HepG2 (cell line): ENCODE results near the gene ACTL6A. TPM values are rescaled to one million over a fixed set of nuclear protein-coding genes. Genes with fewer than 3 reads are reported as not detected.

ENCODE experiments used
- ATAC-seq: fragments of 200-7000 bp; cut with Tn5 transposase; 3 replicates; pipeline ENCODE4 v1.9.1; 2020; ENCODE audit warnings: mild to moderate bottlenecking, moderate library complexity
- BruUV-seq: library from RNA; stranded (reverse); fragments of 400-500 nt; replicated peaks from 2 replicates; lab custom pipeline; 2021; lab: Mats Ljungman, UMichigan
- CTCF ChIA-PET: fragments of 300-600 bp; formaldehyde crosslinking; extraction: SDS; loops from one replicate; lab custom pipeline; 2021; ENCODE audit warnings: low total read pairs, inconsistent platforms, low intra/inter-chr PET ratio; lab: Yijun Ruan, JAX
- POLR2A ChIA-PET: fragments of 350-600 bp; sonication (Branson Sonifier 250); formaldehyde crosslinking; loops from one replicate; lab custom pipeline; 2020; ENCODE audit warnings: antibody characterized with exemption, inconsistent platforms; lab: Yijun Ruan, JAX
- DNase-seq: peaks from one replicate; pipeline ENCODE4 v3.0.0-alpha.2; 2015; ENCODE audit warnings: low spot score
- FAIRE-seq: peaks from 3 replicates; lab custom pipeline; 2011; peaks lifted over from hg19 to GRCh38; lab: Jason Lieb, UNC
- H2AFZ ChIP-seq: one replicate; pipeline ENCODE4 v1.6.1; 2011; ENCODE audit warnings: low read length, inconsistent platforms
- H3K27ac ChIP-seq: fragments of 300-600 bp; 3 replicates; pipeline ENCODE4 v1.8.0; 2011; ENCODE audit warnings: mixed run types, mild to moderate bottlenecking, mixed read lengths, low read length, inconsistent platforms; ENCODE audit not compliant: insufficient read depth; ENCODE audit errors: extremely low read length
- H3K27me3 ChIP-seq, 2 experiments: fragments of 200-600 bp in 1 of 2; 2 replicates in 1 of 2; 3 replicates in 1 of 2; pipeline versions ENCODE4 v1.6.0 to v1.8.0; 2011; ENCODE audit warnings: low read length in 2 of 2, mild to moderate bottlenecking in 2 of 2, moderate library complexity in 2 of 2, inconsistent platforms in 1 of 2; ENCODE audit not compliant: insufficient read depth in 2 of 2, control insufficient read depth in 1 of 2
- H3K36me3 ChIP-seq, 2 experiments: fragments of 200-600 bp in 1 of 2; replicated peaks in 1 of 2; 2 replicates in 1 of 2; 3 replicates in 1 of 2; pipeline versions ENCODE4 v1.5.1 to v1.8.0; 2011; ENCODE audit warnings: low read length in 2 of 2, inconsistent platforms in 1 of 2; ENCODE audit not compliant: insufficient read depth in 2 of 2, control insufficient read depth in 1 of 2
- H3K4me1 ChIP-seq: 2 replicates; pipeline ENCODE4 v1.5.1; 2012; ENCODE audit warnings: low read length, inconsistent platforms; ENCODE audit not compliant: insufficient read depth
- H3K4me2 ChIP-seq: 2 replicates; pipeline ENCODE4 v1.6.0; 2011; ENCODE audit warnings: low read depth, low read length, inconsistent platforms
- H3K4me3 ChIP-seq, 3 experiments: fragments of 200-600 bp in 1 of 3; sonication (generic), shearing (Covaris generic) in 1 of 3; replicated peaks in 1 of 3; 2 replicates each; pipeline ENCODE4 v1.5.1; 2011 to 2016; ENCODE audit warnings: low read length in 3 of 3, inconsistent platforms in 2 of 3, low read depth in 2 of 3, mild to moderate bottlenecking in 2 of 3, control low read depth in 1 of 3, mixed read lengths in 1 of 3; ENCODE audit not compliant: insufficient read depth in 1 of 3
- H3K79me2 ChIP-seq: one replicate; pipeline ENCODE4 v1.6.1; 2011; ENCODE audit warnings: low read length, inconsistent platforms; ENCODE audit not compliant: insufficient read depth
- H3K9ac ChIP-seq: 2 replicates; pipeline ENCODE4 v1.6.0; 2011; ENCODE audit warnings: mild to moderate bottlenecking, low read depth, low read length, inconsistent platforms; ENCODE audit not compliant: insufficient read depth
- H3K9me3 ChIP-seq: 2 replicates; pipeline ENCODE4 v1.5.1; 2012; ENCODE audit warnings: mild to moderate bottlenecking, low read length
- H4K20me1 ChIP-seq: 2 replicates; pipeline ENCODE4 v1.6.0; 2011; ENCODE audit warnings: inconsistent platforms, mild to moderate bottlenecking, low read length, moderate library complexity; ENCODE audit not compliant: insufficient read depth
- CBFB ChIP-seq: sonication (generic); formaldehyde crosslinking; IDR thresholded peaks from 2 replicates; pipeline ENCODE4 v1.4.0; 2020; ENCODE audit warnings: missing genetic modification reagents
- EHMT2 ChIP-seq: fragments of 200-600 bp; sonication (generic); IDR thresholded peaks from 2 replicates; pipeline ENCODE4 v1.7.0; 2017; ENCODE audit warnings: antibody characterized with exemption, low read depth, low read length, borderline replicate concordance
- HDAC1 ChIP-seq: sonication (generic); formaldehyde crosslinking; IDR thresholded peaks from 2 replicates; pipeline ENCODE4 v1.5.1; 2020; ENCODE audit warnings: mild to moderate bottlenecking, missing genetic modification reagents
- MAFG ChIP-seq: sonication (generic); formaldehyde crosslinking; IDR thresholded peaks from 2 replicates; pipeline ENCODE4 v1.5.1; 2020; ENCODE audit warnings: mild to moderate bottlenecking, missing genetic modification reagents
- SAP130 ChIP-seq: IDR thresholded peaks from 2 replicates; pipeline ENCODE4 v1.6.1; 2016; ENCODE audit warnings: low read depth
- SNAI1 ChIP-seq: sonication (generic); formaldehyde crosslinking; IDR thresholded peaks from 2 replicates; pipeline ENCODE4 v1.5.0; 2020; ENCODE audit warnings: mild to moderate bottlenecking, missing genetic modification reagents, borderline replicate concordance
- ZBTB43 ChIP-seq: sonication (generic); formaldehyde crosslinking; conservative IDR thresholded peaks from 2 replicates; pipeline ENCODE4 v1.4.0; 2020; ENCODE audit warnings: missing genetic modification reagents
- ZNF629 ChIP-seq: sonication (generic); formaldehyde crosslinking; conservative IDR thresholded peaks from 2 replicates; pipeline ENCODE4 v1.5.0; 2020; ENCODE audit warnings: missing genetic modification reagents
- ZNF780A ChIP-seq: sonication (generic); formaldehyde crosslinking; IDR thresholded peaks from 2 replicates; pipeline ENCODE4 v1.8.0; 2022; ENCODE audit warnings: mild to moderate bottlenecking, missing genetic modification reagents, moderate library complexity
- ZNF879 ChIP-seq: sonication (generic); formaldehyde crosslinking; IDR thresholded peaks from 2 replicates; pipeline ENCODE4 v1.8.1; 2023; ENCODE audit warnings: missing genetic modification reagents
- WGBS: methylation state at CpG from one replicate; pipeline ENCODE4 v1.1.6; 2017; ENCODE audit warnings: low lambda C conversion rate; 5-methylcytosine and 5-hydroxymethylcytosine counted together
- in situ Hi-C: cut with HindIII; loops from 2 replicates; pipeline ENCODE4 v1.10.0; 2017; ENCODE audit warnings: low pct_unique_long_range_greater_than_20kb; ENCODE audit not compliant: extremely low pct_ligation_motif_present
- intact Hi-C: fragments of 100-400 bp; cut with micrococcal nuclease; formaldehyde crosslinking; loops from one replicate; pipeline ENCODE4 v1.10.0; 2022; ENCODE audit not compliant: unreplicated experiment
- polyA plus RNA-seq, 8 experiments: library from polyadenylated mRNA; depleted of rRNA in 3 of 8; stranded (reverse) in 7 of 8; unstranded in 1 of 8; fragments of >200 nt; fragmentation: Illumina TruSeq in 4 of 8; extraction: Trizol in 4 of 8; gene quantifications; 2 replicates each; pipeline versions ENCODE4 v1.2.1 to v1.2.3, GENCODE V29; 2011 to 2016; ENCODE audit warnings: low read depth in 4 of 8, missing spikeins in 1 of 8, mixed read lengths in 1 of 8; ENCODE audit not compliant: insufficient read depth in 1 of 8
- total RNA-seq, 5 experiments: library from RNA; depleted of rRNA; stranded (reverse); fragments of >200 nt; fragmentation: Illumina TruSeq; extraction: Trizol; gene quantifications; 2 replicates each; pipeline ENCODE4 v1.2.3, GENCODE V29; 2016; ENCODE audit warnings: low read depth in 1 of 5
- TF ChIP-seq, protein P1 (sequence below): sonication (generic); formaldehyde crosslinking; conservative IDR thresholded peaks from 2 replicates; pipeline ENCODE4 v1.5.0; 2020; ENCODE audit warnings: missing genetic modification reagents
- TF ChIP-seq, protein P2 (sequence below): fragments of 450-650 bp; IDR thresholded peaks from 2 replicates; pipeline ENCODE4 v1.6.1; 2017; ENCODE audit warnings: mild to moderate bottlenecking

The ACTL6A gene
- total and polyA plus RNA-seq, 2 of the 13 experiments (the other 11 are each of a cell fraction or from before 2014, with no cell fraction given) = 58.1 to 84.1 TPM

DNA sequence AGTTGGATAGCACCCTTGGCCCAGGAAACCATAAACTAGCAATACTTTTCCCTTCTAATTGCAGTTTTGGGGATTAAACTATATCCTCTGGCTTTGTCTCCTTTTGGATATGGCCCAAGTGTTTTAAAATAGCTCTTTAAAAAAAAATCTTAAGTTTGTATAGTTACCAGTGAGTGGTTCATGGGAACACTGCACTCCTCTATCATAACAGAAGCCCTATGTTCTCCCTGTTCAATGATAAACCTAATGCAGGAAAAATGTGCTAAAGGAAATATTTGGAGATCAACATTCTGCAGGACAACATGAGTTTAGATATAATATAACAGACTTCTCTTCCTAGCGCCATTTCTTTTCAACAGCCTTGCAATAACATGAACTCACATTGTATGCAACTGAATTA, 28.6 kb downstream of the ACTL6A start:
- H3K27me3 ChIP-seq = no peaks in the 10 kb centered on the region
- ChIA-PET POLR2A (no interaction called here), CTCF (no interaction called here)
- no peaks in the 10 kb centered on the region for H4K20me1 ChIP-seq
- in situ Hi-C loops (no loop called here), intact Hi-C loops (no loop called here)
- ATAC-seq = no peak
- H3K9ac ChIP-seq = no peak overlapping the region
- H3K4me1 ChIP-seq = no peaks in the 10 kb centered on the region
- no peak overlapping the region for H3K27ac ChIP-seq
- WGBS = 92% methylated on average over 1 of the region's 1 CpG
- FAIRE-seq = no peak
- no peak overlapping the region for H3K4me2 ChIP-seq
- TF ChIP-seq HDAC1 (no peak), MAFG (no peak), CBFB (CRISPR knock-in tag) (no peak), EHMT2 (no peak), SAP130 (no peak)
- H3K36me3 ChIP-seq = peaks cover 7 to 79% of the 10 kb centered on the region in 2 experiments
- no peaks in the 10 kb centered on the region for H3K9me3 ChIP-seq
- DNase-seq = no peak
- H3K79me2 ChIP-seq = no peaks in the 10 kb centered on the region
- H2AFZ ChIP-seq = no peak overlapping the region
- H3K4me3 ChIP-seq = no peak overlapping the region
- no TSS peak for BruUV-seq

DNA sequence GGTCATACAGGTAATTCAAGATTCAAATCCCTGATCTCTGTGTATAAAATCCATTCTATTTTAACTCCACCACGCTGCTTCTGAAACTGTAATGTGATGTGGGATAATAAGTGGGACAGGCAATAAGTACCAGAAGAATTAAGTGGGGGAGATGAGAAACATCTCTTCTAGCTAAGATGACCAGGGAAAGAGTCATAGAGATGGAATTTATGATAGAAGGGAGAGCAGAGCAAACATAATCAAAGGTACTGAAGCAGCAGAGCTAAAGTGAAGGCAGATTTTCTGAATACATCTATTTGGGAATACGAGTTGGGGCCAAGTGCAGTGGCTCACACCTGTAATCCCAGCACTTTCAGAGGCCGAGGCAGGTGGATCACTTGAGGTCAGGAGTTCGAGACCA, 36.8 kb downstream of the ACTL6A start:
- in situ Hi-C loops (no loop called here), intact Hi-C loops (no loop called here)
- ATAC-seq (no peak), FAIRE-seq (no peak), DNase-seq (no peak)
- Histone ChIP-seq H2AFZ (no peak overlapping the region), H3K27ac (no peak overlapping the region), H3K79me2 (peaks cover 22% of the 10 kb centered on the region), H3K4me3 (no peak overlapping the region), H3K4me1 (peaks cover 8% of the 10 kb centered on the region), H3K9ac (no peak overlapping the region), H3K27me3 (no peaks in the 10 kb centered on the region; a peak in 1 of 5 replicates), H3K9me3 (no peaks in the 10 kb centered on the region), H3K4me2 (no peak overlapping the region), H3K36me3 (peaks cover 4 to 69% of the 10 kb centered on the region in 2 experiments), H4K20me1 (no peaks in the 10 kb centered on the region)
- 98% methylated on average over 4 of the region's 4 CpGs for WGBS
- ChIA-PET CTCF (no interaction called here), POLR2A (no interaction called here)
- no TSS peak for BruUV-seq
- TF ChIP-seq ZNF780A (CRISPR knock-in tag) = no peak
- TF ChIP-seq ZBTB43 (CRISPR knock-in tag) = no peak
- TF ChIP-seq, protein P1, sequence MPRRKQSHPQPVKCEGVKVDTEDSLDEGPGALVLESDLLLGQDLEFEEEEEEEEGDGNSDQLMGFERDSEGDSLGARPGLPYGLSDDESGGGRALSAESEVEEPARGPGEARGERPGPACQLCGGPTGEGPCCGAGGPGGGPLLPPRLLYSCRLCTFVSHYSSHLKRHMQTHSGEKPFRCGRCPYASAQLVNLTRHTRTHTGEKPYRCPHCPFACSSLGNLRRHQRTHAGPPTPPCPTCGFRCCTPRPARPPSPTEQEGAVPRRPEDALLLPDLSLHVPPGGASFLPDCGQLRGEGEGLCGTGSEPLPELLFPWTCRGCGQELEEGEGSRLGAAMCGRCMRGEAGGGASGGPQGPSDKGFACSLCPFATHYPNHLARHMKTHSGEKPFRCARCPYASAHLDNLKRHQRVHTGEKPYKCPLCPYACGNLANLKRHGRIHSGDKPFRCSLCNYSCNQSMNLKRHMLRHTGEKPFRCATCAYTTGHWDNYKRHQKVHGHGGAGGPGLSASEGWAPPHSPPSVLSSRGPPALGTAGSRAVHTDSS = no peak
- TF ChIP-seq, protein P2, sequence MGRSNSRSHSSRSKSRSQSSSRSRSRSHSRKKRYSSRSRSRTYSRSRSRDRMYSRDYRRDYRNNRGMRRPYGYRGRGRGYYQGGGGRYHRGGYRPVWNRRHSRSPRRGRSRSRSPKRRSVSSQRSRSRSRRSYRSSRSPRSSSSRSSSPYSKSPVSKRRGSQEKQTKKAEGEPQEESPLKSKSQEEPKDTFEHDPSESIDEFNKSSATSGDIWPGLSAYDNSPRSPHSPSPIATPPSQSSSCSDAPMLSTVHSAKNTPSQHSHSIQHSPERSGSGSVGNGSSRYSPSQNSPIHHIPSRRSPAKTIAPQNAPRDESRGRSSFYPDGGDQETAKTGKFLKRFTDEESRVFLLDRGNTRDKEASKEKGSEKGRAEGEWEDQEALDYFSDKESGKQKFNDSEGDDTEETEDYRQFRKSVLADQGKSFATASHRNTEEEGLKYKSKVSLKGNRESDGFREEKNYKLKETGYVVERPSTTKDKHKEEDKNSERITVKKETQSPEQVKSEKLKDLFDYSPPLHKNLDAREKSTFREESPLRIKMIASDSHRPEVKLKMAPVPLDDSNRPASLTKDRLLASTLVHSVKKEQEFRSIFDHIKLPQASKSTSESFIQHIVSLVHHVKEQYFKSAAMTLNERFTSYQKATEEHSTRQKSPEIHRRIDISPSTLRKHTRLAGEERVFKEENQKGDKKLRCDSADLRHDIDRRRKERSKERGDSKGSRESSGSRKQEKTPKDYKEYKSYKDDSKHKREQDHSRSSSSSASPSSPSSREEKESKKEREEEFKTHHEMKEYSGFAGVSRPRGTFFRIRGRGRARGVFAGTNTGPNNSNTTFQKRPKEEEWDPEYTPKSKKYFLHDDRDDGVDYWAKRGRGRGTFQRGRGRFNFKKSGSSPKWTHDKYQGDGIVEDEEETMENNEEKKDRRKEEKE = no peak
- TF ChIP-seq ZNF879 (CRISPR knock-in tag) = no peak
- no peak for TF ChIP-seq ZNF629 (CRISPR knock-in tag)
- TF ChIP-seq SNAI1 = no peak
